Daoy (cell line): ENCODE measurements around the gene P3H4. TPM values are rescaled to one million over a fixed set of nuclear protein-coding genes. Genes with fewer than 3 reads are reported as not detected.

Experiments
- DNase-seq: peaks from one replicate; pipeline ENCODE4 v3.0.0-alpha.2; 2015; ENCODE audit warnings: low read depth
- total RNA-seq: library from RNA; depleted of rRNA; stranded (reverse); fragments of >200 nt; shearing (Covaris generic); gene quantifications from 2 replicates; pipeline ENCODE4 v1.2.3, GENCODE V29; 2014; rRNA removed

Gene P3H4
- total RNA-seq, 1 experiment from 2014 or later = 44.4 TPM

DNA sequence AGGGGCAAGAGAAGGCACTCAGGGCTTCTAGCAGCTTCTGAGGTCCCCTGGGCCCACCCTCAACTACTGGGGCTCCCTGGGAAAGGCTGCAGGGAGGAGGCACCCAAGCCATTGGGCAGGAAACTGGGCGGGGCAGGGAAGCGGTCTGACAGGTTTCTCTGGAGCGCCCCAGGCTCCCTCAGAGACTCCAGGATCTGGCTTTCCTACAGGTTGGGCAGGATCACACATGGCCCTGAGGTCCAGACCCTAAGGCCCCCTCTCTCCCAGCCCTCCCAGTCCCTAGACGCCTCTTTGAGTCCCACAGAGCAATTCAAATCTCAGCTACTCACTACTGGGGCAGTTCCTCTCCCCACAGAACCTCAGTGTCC, 39.5 kb downstream of the P3H4 start:
- DNase-seq = no peak

DNA sequence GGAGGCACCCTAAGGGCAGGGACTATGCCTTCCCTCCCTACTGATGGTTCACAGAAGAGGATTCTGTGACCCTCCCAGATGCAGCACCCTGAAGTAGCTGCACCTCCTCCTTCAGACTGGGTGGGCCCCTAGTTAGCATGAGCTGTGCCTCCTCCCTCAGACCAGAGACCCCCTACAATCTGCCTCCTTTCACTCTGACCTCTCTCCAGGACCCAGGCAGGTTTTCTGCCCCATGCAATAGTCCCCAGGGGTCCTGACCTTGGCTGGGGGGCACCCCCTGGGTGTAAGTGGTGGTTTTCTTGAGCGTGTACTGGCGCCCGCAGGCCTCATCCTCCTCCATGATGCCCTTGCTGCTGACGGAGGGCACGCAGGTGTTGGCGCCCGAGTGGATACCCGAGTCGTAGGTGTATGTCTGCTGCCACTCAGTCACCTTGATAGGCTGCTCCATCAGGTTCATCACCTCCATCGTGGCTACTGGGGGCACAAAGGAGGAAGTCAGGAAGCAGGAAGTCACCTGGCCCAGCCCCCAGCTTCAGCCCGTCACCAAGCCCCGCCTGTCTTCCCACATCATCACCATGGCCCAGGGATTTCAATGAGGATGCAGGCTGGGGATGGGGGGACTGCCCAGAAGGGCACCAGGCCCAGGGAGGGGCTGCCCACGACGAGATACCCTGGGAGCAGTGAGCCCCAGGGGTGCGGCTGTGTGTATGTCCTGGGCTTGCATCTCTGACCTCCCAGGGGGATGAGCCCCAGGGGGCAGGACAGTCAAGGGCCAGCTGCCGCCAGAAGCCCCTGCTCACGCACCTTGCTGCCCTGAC, 40.2 kb downstream of the P3H4 start:
- DNase-seq = no peak

DNA sequence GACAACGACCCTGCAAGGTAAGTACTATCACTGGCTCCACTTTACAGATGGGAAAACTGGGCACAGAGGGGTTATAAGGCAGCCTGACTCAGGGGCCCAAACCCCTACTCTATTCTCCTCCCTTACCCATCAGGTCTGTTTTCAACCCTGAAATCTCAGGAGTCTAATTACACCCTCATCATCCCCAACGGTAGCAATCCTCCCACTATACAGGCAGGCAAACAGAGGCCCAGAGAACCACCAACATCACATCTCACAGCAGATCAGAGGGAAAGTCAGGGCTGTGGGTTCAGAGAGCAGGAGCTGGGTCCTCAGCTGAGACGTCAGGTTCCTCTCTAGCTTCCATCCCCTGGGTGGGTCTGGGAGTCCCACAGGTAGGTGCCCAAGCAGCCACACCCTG, 41.8 kb downstream of the P3H4 start:
- DNase-seq = no peak

DNA sequence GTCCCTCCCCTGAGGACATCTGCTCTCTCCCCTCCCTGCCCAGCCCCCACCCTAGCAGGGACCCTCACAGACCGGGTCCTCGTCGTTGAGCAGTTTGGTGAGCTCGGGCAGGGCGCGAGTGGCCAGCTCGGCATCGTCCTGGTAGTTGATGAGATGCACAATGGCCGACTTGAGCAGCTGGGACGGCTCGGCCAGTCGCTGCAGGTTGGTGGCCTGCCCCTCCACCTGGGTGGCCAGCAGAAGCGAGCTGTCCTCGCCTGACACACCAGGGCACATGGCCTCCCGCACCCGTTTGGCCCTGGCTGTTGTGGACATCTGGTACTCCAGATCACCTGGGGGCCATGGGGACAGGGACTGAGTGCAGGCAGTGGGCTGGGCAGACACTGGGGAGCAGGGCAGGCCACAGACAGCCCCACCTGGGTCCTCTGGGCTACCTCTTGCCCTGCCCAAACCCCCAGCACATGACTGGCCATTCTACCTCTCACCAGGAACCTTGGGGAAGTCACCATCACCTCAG, 42.3 kb downstream of the P3H4 start:
- no peak for DNase-seq

DNA sequence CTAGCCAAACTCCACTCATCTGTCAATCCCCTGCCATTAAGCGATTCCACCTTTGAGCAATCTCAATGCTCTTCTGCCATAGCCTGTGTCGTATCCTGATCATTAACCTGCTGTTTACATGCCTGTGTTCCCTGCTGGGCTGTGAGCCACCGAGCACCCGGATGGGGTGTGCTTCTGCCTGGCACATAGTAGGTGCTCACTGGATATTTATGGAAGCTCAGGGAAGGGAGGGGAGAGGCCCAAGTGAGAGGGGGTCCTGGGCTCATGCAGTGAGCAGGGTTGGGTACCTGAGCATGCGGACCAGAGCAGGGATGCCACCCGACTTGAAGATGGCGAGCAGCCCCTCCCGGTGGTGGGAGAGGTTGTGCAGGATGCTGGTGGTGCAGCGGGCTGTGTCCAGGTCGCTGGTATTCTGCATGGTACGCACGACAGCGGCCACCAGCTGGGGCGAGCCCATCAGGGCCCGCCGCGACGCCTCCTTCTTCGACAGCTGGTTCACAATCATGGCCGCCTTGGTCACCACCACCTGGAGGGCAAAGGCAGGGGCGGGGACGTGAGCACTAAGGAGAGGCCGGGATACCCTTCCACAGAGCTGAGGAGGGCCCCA, 43.0 kb downstream of the P3H4 start:
- no peak for DNase-seq

DNA sequence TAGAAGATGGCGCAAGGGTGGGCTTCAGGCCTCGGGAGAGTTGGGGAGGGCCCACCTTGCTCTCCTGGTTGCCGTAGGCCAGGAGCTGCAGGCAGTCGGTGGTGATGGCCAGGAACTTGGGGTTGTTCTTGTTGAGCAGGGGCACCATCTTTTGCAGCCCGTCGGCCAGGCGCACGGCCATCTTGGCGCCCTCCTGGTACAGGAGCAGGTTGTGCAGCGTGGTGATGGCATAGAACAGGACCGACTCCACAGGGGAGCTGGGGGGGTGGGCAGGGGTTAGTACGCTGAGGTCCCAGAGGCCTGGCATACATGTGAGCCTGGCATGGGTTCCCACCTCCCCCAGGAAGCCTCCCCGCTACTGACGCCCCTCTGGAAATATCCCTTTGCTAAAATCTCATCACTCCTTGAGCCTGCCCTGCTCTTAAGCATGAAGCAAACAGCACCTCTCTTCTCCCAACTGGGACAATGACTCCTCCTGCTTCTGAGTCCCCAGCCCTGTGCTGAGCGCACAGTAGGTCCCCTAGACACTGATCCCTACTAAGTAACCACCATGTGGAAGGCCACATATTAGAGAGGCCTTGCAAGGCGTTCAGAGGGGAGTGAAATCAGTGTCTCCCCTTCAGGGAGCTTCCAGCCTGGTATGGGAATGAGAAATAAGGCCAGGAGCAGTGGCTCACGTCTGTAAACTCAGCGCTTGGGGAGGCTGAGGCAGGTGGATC, 44.3 kb downstream of the P3H4 start:
- DNase-seq = no peak

DNA sequence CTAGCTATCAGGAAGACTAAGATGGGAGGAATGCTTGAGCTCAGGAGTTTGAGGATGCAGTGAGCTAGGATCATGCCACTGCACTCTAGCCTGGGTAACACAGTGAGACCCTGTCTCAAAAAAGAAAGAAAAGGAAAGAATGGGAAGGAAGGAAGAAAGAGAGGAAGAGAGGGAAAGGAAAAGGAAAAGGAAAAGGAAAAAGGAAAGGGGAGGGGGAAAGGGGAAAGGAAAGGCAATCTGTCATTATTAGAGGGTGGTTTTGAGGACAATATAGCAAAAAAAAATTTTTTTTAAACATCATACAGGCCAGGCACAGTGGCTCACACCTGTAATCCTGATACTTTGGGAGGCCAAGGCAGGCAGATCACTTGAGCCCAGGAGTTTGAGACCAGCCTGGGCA, 45.6 kb downstream of the P3H4 start:
- no peak for DNase-seq

DNA sequence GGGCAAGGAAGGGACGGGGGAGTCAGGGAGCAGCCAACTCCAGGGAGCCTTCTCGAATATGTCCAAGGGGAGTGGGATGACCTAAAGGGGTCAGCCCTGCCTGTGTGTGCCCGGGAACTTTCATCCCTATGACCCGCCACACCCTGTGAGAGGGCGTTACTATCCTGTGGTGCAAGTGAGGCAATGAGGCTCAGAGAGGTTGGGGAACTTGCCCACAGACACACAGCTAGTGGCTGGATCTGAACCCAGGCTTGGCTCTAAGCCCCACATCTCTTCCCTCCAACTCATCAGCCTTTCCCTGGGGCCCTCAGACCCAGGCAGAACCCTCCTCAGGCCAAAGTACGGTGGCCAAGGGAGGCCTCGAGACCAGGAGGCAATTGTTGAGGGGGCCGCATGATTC, 48.4 kb downstream of the P3H4 start:
- DNase-seq = no peak

DNA sequence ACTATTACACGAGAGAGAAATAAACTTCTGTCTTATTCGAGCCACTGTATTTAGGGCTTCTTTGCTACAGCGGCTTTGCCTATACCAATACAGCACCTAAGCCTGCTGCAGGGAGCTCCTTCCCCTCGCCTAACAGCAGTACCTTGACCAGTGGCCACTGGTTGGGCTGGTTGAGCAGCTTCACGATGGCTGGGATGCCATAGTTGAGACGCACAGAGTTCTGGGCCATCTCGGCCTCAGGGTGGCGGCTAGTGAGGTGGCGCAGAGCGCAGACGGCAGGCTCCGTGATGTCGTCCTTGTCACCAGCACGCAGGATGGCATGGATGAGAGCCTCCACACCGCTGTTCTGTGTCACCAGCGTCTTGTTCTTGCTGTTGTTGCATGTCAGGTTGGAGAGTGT, 48.9 kb downstream of the P3H4 start:
- DNase-seq = no peak

DNA sequence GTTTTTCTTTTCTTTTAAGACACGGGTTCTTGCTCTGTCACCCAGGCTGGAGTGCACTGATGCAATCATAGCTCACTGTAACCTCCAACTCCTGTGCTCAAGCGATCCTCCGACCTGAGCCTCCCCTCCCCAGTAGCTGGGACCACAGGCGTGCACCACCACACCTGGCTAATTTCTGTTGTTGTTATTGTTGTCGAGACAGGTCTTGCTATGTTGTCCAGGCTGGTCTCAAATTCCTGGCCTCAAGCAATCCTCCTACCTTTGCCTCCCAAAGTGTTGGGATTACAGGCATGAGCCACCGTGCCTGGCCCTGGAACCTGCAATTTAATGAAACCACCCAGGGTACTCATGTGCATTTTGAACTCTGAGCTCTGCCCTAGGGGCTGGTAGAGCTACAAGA, 49.4 kb downstream of the P3H4 start:
- DNase-seq = no peak

DNA sequence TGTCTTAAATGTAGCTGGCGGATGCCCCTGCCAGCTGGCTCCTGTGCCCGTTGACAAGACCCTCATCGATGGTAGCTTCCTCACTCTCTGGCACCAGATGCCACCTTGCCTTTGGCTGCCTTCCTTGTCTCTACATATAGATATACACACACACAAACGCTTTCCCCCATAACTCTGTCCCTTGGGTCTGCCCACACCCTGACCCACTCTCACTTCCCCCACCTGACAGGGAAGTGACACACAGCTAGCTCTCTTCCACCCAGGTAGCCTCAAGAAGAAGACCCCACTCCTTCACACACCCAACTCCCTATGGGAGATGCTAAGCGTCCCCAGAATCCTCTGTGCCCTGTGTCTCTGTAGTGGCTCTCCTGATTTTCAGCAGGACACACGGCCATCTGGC, 50.9 kb downstream of the P3H4 start:
- no peak for DNase-seq

DNA sequence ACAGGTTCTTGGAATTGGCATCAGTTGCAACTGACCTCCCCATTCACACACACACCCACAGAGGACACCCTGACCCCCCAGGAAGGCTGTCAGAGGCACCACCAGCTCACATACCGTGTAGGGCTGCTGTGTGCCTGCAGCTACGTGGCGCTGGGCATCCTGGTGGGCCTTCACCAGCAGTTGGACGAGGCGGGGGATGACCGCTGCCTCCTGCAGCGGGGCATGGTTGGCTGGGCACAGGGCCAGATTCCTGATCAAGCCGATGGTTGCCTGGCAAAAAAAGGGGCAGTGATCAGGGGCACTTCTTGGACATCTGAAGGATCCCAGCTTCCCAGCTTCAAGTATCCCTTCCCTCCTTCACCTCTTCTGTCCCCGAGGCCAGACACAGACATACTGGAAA, 53.1 kb downstream of the P3H4 start:
- no peak for DNase-seq

DNA sequence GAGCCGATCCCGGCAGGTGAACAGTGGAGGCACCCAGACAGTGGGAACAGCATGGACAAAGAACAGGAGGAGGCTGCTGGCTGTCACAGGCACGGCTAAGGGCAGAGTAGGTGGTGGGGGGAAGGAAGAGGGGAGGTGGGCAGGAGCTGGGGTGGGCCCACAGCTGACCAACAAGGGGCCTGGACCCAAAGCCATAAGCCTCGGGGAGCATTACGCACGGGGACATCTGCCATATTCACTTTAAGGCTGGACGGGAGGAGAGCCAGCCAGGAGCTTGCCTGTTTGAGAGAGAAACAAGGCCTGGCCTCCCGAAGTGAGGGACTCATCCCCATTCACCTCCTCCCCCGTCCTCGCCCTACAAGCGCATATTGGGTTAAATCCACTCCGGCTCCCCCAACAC, 57.7 kb downstream of the P3H4 start:
- no peak for DNase-seq

Other genes with a start within 250 kb of the P3H4 start
- gene KRT9, start 239.9 kb downstream of the P3H4 start, total RNA-seq = not detected in 2 replicates
- 0.63 and 1.4 TPM in 2 replicates for gene KRT14, start 225.1 kb downstream of the P3H4 start, total RNA-seq
- gene KRT16, start 199.2 kb downstream of the P3H4 start, total RNA-seq = 1.0 TPM in 1 of 2 replicates, not detected in the other
- 276 and 317 TPM in 2 replicates for gene KRT17, start 187.4 kb downstream of the P3H4 start, total RNA-seq
- gene EIF1, start 123.1 kb downstream of the P3H4 start, total RNA-seq = 78.2 and 85.4 TPM in 2 replicates
- not detected in 2 replicates for gene GAST, start 99.6 kb downstream of the P3H4 start, total RNA-seq
- gene HAP1, start 77.3 kb downstream of the P3H4 start, total RNA-seq = 0.11 TPM in 1 of 2 replicates, not detected in the other
- gene JUP, start 25.2 kb downstream of the P3H4 start, total RNA-seq = 32.6 and 36.3 TPM in 2 replicates
- 123 and 139 TPM in 2 replicates for gene FKBP10, start 1.1 kb upstream of the P3H4 start, total RNA-seq
- 67.6 and 79.3 TPM in 2 replicates for gene NT5C3B, start 24.3 kb upstream of the P3H4 start, total RNA-seq
- gene KLHL10, start 25.9 kb upstream of the P3H4 start, total RNA-seq = 0.74 TPM in 1 of 2 replicates, not detected in the other
- gene KLHL11, start 53.5 kb upstream of the P3H4 start, total RNA-seq = 26.8 and 27.8 TPM in 2 replicates
- 115 and 124 TPM in 2 replicates for gene ACLY, start 107.0 kb upstream of the P3H4 start, total RNA-seq
- gene ODAD4, start 118.7 kb upstream of the P3H4 start, total RNA-seq = 0.42 and 2.8 TPM in 2 replicates
- 39.5 and 41.6 TPM in 2 replicates for gene CNP, start 154.8 kb upstream of the P3H4 start, total RNA-seq
- gene DNAJC7, start 205.5 kb upstream of the P3H4 start, total RNA-seq = 148 and 155 TPM in 2 replicates
- gene NKIRAS2, start 208.1 kb upstream of the P3H4 start, total RNA-seq = 40.7 and 42.1 TPM in 2 replicates
- gene C17orf113, start 238.7 kb upstream of the P3H4 start, total RNA-seq = 0.23 and 0.30 TPM in 2 replicates